T-helper 1 cell treated with Interleukin-12 subunit alpha and Interleukin-12 subunit beta and Interleukin-4 antibody, amounts not matched to agents 30 μg/mL and 1 μg/mL, for 36 hours (primary cell): ENCODE data around the gene MAN1C1.
"Not testable (repeated sequence)": the region's sequence is repeated elsewhere in the genome, so short reads cannot be mapped to it uniquely, and the experiment has no call there.

Source experiments
- H3K27ac Mint-ChIP-seq: one replicate; pipeline ENCODE4 v1.8.0; 2021; ENCODE audit warnings: mild to moderate bottlenecking, mixed read lengths
- H3K27me3 Mint-ChIP-seq: one replicate; pipeline ENCODE4 v1.8.0; 2021; ENCODE audit warnings: low read depth, mixed read lengths
- H3K36me3 Mint-ChIP-seq: one replicate; pipeline ENCODE4 v1.8.0; 2021; ENCODE audit warnings: low read depth, mixed read lengths
- H3K4me1 Mint-ChIP-seq: one replicate; pipeline ENCODE4 v1.8.0; 2021; ENCODE audit warnings: low read depth, mixed read lengths
- H3K4me3 Mint-ChIP-seq: one replicate; pipeline ENCODE4 v1.8.0; 2021; ENCODE audit warnings: mild to moderate bottlenecking, moderate library complexity, mixed read lengths
- H3K9me3 Mint-ChIP-seq: one replicate; pipeline ENCODE4 v1.8.0; 2021; ENCODE audit warnings: mixed read lengths

Gene MAN1C1

GRCh38 chr1:25689686-25690381 is 73.2 kb downstream of the MAN1C1 start:
- Mint-ChIP-seq H3K4me3 (no peak overlapping the region), H3K27ac (no peak overlapping the region), H3K36me3 (no peaks in the 10 kb centered on the region), H3K4me1 (no peaks in the 10 kb centered on the region), H3K27me3 (peaks cover 66% of the 10 kb centered on the region), H3K9me3 (no peaks in the 10 kb centered on the region)

- H3K27ac Mint-ChIP-seq, result no peak overlapping the region
- no peaks in the 10 kb centered on the region for H3K4me1 Mint-ChIP-seq
These were observed 73.9 kb downstream of the MAN1C1 start for GRCh38 chr1:25690396-25690956.

GRCh38 chr1:25691211-25691610 is 74.6 kb downstream of the MAN1C1 start:
- Mint-ChIP-seq H3K9me3 (no peaks in the 10 kb centered on the region), H3K36me3 (no peaks in the 10 kb centered on the region), H3K4me1 (peaks cover 6% of the 10 kb centered on the region), H3K4me3 (no peak overlapping the region), H3K27ac (no peak overlapping the region), H3K27me3 (peaks cover 56% of the 10 kb centered on the region)

More at GRCh38 chr1:25690396-25690956, 73.9 kb downstream of the MAN1C1 start:
- H3K9me3 Mint-ChIP-seq, result no peaks in the 10 kb centered on the region
- no peak overlapping the region for H3K4me3 Mint-ChIP-seq
- no peaks in the 10 kb centered on the region for H3K36me3 Mint-ChIP-seq
- peaks cover 63% of the 10 kb centered on the region for H3K27me3 Mint-ChIP-seq

GRCh38 chr1:25692560-25692959 is 76.0 kb downstream of the MAN1C1 start:
- Mint-ChIP-seq H3K27me3 (peaks cover 54% of the 10 kb centered on the region), H3K4me3 (no peak overlapping the region), H3K4me1 (peaks cover 8% of the 10 kb centered on the region), H3K36me3 (no peaks in the 10 kb centered on the region), H3K27ac (no peak overlapping the region), H3K9me3 (no peaks in the 10 kb centered on the region)

GRCh38 chr1:25694167-25695007 is 77.8 kb downstream of the MAN1C1 start:
- Mint-ChIP-seq H3K4me1 (peaks cover 14% of the 10 kb centered on the region), H3K36me3 (no peaks in the 10 kb centered on the region), H3K9me3 (no peaks in the 10 kb centered on the region), H3K4me3 (no peak overlapping the region), H3K27me3 (peaks cover 49% of the 10 kb centered on the region), H3K27ac (no peak overlapping the region)

GRCh38 chr1:25695090-25695770 is 78.6 kb downstream of the MAN1C1 start:
- no peak overlapping the region for H3K4me3 Mint-ChIP-seq
- H3K36me3 Mint-ChIP-seq, result no peaks in the 10 kb centered on the region
- H3K27ac Mint-ChIP-seq, result no peak overlapping the region
- H3K4me1 Mint-ChIP-seq, result peaks cover 14% of the 10 kb centered on the region
- H3K27me3 Mint-ChIP-seq, result peaks cover 52% of the 10 kb centered on the region
- H3K9me3 Mint-ChIP-seq, result no peaks in the 10 kb centered on the region

GRCh38 chr1:25695771-25696311 is 79.2 kb downstream of the MAN1C1 start:
- Mint-ChIP-seq H3K27ac (no peak overlapping the region), H3K36me3 (no peaks in the 10 kb centered on the region), H3K4me3 (no peak overlapping the region), H3K4me1 (peaks cover 14% of the 10 kb centered on the region), H3K27me3 (peaks cover 51% of the 10 kb centered on the region), H3K9me3 (no peaks in the 10 kb centered on the region)

- not testable (repeated sequence) for H3K27ac Mint-ChIP-seq, H3K9me3 Mint-ChIP-seq, H3K36me3 Mint-ChIP-seq, H3K4me3 Mint-ChIP-seq
- Mint-ChIP-seq H3K27me3 (peaks cover 51% of the 10 kb centered on the region), H3K4me1 (peaks cover 14% of the 10 kb centered on the region)
These were observed 80.1 kb downstream of the MAN1C1 start for GRCh38 chr1:25696643-25697042.

GRCh38 chr1:25697435-25698217 is 81.0 kb downstream of the MAN1C1 start:
- Mint-ChIP-seq H3K9me3 (no peaks in the 10 kb centered on the region), H3K27ac (no peak overlapping the region), H3K4me3 (no peak overlapping the region), H3K36me3 (no peaks in the 10 kb centered on the region), H3K4me1 (peaks cover 14% of the 10 kb centered on the region), H3K27me3 (peaks cover 52% of the 10 kb centered on the region)

- Mint-ChIP-seq H3K4me1 (peaks cover 14% of the 10 kb centered on the region), H3K9me3 (no peaks in the 10 kb centered on the region), H3K36me3 (no peaks in the 10 kb centered on the region), H3K4me3 (no peak overlapping the region), H3K27ac (no peak overlapping the region), H3K27me3 (peaks cover 56% of the 10 kb centered on the region)
These were observed 81.7 kb downstream of the MAN1C1 start for GRCh38 chr1:25698252-25698651.

GRCh38 chr1:25699059-25699458 is 82.5 kb downstream of the MAN1C1 start:
- H3K36me3 Mint-ChIP-seq, H3K4me3 Mint-ChIP-seq, H3K9me3 Mint-ChIP-seq, H3K27ac Mint-ChIP-seq: not testable (repeated sequence)
- peaks cover 17% of the 10 kb centered on the region for H3K4me1 Mint-ChIP-seq
- H3K27me3 Mint-ChIP-seq, result peaks cover 59% of the 10 kb centered on the region

GRCh38 chr1:25699500-25700143 is 83.0 kb downstream of the MAN1C1 start:
- Mint-ChIP-seq H3K9me3 (no peaks in the 10 kb centered on the region), H3K36me3 (no peaks in the 10 kb centered on the region), H3K27ac (no peak overlapping the region), H3K27me3 (peaks cover 61% of the 10 kb centered on the region), H3K4me1 (peaks cover 22% of the 10 kb centered on the region), H3K4me3 (no peak overlapping the region)

- Mint-ChIP-seq H3K36me3 (no peaks in the 10 kb centered on the region), H3K9me3 (no peaks in the 10 kb centered on the region), H3K4me1 (peaks cover 27% of the 10 kb centered on the region), H3K4me3 (no peak overlapping the region), H3K27me3 (peaks cover 62% of the 10 kb centered on the region), H3K27ac (no peak overlapping the region)
These were observed 83.5 kb downstream of the MAN1C1 start for GRCh38 chr1:25700144-25700523.
